Activated T-cell treated with anti-CD3 and anti-CD28 coated beads, Interleukin-2, amount 50 U/mL, for 4 hours (primary cell): ENCODE measurements around the gene SRD5A2. TPM values are rescaled to one million over a fixed set of nuclear protein-coding genes. Genes with fewer than 3 reads are reported as not detected.
A peak's percentile ranks its signal among the peaks of the same experiment; 100 is the strongest.

Experiments used
- ATAC-seq, 2 donors: fragments of 200-7000 bp; cut with Tn5 transposase; one replicate each; pipeline ENCODE4 v1.10.0; 2021
- DNase-seq: peaks from one replicate; pipeline ENCODE4 v3.0.0-alpha.2; 2020
- H3K27me3 Mint-ChIP-seq: one replicate; pipeline ENCODE4 v1.8.0; 2021; ENCODE audit warnings: low read depth, mixed read lengths
- H3K36me3 Mint-ChIP-seq: one replicate; pipeline ENCODE4 v1.8.0; 2022; ENCODE audit warnings: mixed read lengths; ENCODE audit not compliant: insufficient read depth
- H3K4me1 Mint-ChIP-seq: one replicate; pipeline ENCODE4 v1.8.0; 2021; ENCODE audit warnings: low read depth, mixed read lengths
- H3K4me3 Mint-ChIP-seq: one replicate; pipeline ENCODE4 v1.8.0; 2021; ENCODE audit warnings: mild to moderate bottlenecking, moderate library complexity, mixed read lengths
- H3K9me3 Mint-ChIP-seq: one replicate; pipeline ENCODE4 v1.8.0; 2021; ENCODE audit warnings: mixed read lengths
- total RNA-seq, 3 donors: library from RNA; stranded (reverse); gene quantifications; one replicate each; pipeline ENCODE4 v1.2.1, GENCODE V29; 2021

Gene SRD5A2, protein sequence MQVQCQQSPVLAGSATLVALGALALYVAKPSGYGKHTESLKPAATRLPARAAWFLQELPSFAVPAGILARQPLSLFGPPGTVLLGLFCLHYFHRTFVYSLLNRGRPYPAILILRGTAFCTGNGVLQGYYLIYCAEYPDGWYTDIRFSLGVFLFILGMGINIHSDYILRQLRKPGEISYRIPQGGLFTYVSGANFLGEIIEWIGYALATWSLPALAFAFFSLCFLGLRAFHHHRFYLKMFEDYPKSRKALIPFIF
- total RNA-seq = not detected

DNA sequence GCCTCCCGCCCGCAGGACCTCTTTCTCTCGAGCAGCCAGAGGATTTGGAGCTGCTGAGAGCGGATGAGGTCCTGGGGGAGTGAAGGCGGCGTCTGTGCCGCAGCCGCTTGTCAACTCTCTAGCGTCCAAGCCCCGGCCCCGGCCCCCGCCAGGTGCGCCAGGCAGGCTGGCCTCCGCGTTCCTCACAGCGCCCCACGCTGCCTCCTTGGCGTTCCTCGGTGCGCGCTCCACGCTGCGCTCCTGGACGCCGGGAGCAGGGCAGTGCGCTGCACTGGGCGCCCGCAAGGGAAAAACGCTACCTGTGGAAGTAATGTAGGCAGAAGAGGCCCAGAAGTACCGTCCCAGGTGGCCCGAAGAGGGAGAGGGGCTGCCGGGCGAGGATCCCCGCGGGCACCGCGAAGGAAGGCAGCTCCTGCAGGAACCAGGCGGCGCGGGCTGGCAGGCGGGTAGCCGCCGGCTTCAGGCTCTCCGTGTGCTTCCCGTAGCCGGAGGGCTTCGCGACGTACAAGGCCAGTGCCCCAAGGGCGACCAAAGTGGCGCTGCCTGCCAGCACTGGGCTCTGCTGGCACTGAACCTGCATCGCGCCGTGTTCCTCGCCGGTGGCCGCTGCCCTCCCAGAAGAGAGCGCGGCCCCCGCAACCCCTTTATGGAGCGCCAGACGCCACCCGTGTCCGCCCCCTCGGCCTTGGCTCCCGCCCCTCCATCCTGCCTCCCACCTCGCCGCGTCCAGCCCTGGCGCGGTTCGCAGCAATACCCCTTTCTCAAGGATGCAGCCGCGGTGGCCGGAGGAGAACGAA is at the start of gene SRD5A2:
SRD5A2 (minus strand) TSS at position 618 of the 797 bp plus-strand sequence; CDS start at position 580, 38 bp downstream.
- Mint-ChIP-seq H3K9me3 (peaks cover 4% of the 10 kb centered on the region), H3K27me3 (peaks cover 51% of the 10 kb centered on the region), H3K4me3 (no peak within 1 kb of the TSS), H3K36me3 (peaks cover 2% of the 10 kb centered on the region), H3K4me1 (no peaks in the 10 kb centered on the region)
- peak; percentile 21 to 27 for ATAC-seq
- no peak for DNase-seq

DNA sequence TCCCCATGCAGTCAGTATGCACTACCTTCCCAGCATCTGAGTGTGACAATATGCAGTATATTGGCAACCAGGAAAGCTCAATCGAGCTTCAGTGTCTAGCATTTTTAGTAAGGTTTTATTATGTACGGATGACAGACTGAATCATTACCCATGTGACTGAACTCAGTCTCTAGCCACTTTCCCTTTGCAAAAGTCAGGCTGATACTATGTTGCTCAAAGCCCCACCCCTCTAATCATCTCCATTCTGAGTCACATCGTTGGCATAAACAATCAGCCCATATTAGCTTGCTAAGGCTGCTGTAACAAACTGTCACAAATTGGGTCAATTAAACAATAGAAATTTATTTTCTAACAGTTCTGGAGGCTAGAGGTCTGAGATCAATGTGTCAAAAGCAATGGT is 25.8 kb upstream of the SRD5A2 start:
- no peaks in the 10 kb centered on the region for H3K4me1 Mint-ChIP-seq
- no peak for ATAC-seq
- no peaks in the 10 kb centered on the region for H3K36me3 Mint-ChIP-seq
- peaks cover 2% of the 10 kb centered on the region for H3K27me3 Mint-ChIP-seq
- H3K9me3 Mint-ChIP-seq = peaks cover 11% of the 10 kb centered on the region
- H3K4me3 Mint-ChIP-seq = no peak overlapping the region
- DNase-seq = no peak

DNA sequence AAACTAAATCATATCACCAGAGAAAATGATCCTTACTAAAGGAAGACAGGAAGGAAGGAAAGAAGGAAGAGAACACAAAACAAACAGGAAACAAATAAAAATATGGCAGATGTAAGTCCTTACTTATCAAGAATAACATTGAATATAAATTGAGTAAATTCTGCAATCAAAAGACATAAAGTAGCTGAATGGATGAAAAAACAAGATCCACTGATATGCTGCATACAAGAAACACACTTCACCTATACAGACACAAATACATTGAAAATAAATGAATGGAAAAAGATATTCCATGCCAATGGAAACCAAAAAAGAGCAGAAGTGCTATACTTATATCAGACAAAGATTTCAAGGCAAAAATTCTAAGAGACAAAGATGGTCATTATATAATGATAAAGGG is 18.0 kb upstream of the SRD5A2 start:
- H3K4me1 Mint-ChIP-seq = no peaks in the 10 kb centered on the region
- DNase-seq (no peak), ATAC-seq (no peak)
- no peaks in the 10 kb centered on the region for H3K36me3 Mint-ChIP-seq
- H3K9me3 Mint-ChIP-seq = peaks cover 31% of the 10 kb centered on the region
- H3K4me3 Mint-ChIP-seq = no peak overlapping the region
- H3K27me3 Mint-ChIP-seq = no peaks in the 10 kb centered on the region

DNA sequence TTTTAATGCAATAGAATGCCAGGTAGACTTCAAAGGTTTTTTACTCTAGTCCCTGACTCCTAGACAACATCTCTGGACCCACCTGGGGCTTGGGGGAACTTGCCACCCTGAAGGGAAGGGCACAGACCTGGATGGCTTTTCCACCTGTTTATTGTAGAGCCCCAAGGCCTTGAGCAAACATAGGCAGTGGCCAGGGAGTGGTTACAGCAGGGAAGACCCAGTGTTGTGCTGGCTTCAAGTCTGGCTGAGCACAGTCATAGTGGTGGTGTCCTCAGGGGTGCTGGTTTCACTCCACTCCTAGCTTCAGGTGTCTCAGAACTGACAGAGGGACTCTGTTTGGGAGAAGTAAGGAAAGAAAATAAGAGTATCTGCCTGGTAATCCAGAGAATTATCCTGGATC is 5.5 kb upstream of the SRD5A2 start:
- H3K36me3 Mint-ChIP-seq = no peaks in the 10 kb centered on the region
- H3K4me3 Mint-ChIP-seq = no peak overlapping the region
- peaks cover 7% of the 10 kb centered on the region for H3K9me3 Mint-ChIP-seq
- H3K4me1 Mint-ChIP-seq = no peaks in the 10 kb centered on the region
- peaks cover 42% of the 10 kb centered on the region for H3K27me3 Mint-ChIP-seq
- DNase-seq (no peak), ATAC-seq (no peak)

DNA sequence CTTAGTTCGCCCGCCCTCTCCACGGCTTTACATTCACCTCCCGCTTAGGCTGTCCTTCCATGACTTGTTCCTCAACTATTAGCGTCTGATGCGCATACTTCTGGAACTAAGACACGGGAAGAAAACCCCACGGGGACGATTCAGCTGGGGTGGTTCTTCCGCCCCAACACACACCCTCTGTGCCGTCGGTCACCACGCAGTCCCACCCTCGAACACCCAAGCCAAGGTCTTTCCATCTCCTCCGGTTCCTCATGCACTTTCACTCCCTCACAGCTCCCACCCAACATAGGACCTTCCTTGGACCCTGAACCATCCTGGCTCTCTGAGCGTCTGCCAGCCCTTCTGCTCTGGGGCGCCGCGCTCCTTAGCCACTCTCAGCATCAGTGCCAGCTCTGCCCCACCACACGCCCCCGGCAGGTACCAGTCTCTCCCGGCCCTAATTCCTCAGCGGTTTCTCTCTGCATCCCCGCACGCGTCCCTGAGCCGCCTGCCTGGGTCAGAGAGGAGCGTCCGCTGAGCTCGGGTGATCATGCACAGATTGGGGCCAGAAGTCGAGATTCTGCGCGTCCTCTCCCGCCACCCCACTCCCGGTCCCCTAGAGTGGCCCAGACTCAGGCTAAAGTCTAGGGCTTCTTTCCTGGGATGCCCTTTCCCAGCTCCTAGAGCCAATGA is 522 bp upstream of the SRD5A2 start:
- no peak overlapping the region for H3K4me3 Mint-ChIP-seq
- no peaks in the 10 kb centered on the region for H3K4me1 Mint-ChIP-seq
- H3K36me3 Mint-ChIP-seq = no peaks in the 10 kb centered on the region
- ATAC-seq (no peak), DNase-seq (no peak)
- H3K27me3 Mint-ChIP-seq = peaks cover 52% of the 10 kb centered on the region
- no peaks in the 10 kb centered on the region for H3K9me3 Mint-ChIP-seq

DNA sequence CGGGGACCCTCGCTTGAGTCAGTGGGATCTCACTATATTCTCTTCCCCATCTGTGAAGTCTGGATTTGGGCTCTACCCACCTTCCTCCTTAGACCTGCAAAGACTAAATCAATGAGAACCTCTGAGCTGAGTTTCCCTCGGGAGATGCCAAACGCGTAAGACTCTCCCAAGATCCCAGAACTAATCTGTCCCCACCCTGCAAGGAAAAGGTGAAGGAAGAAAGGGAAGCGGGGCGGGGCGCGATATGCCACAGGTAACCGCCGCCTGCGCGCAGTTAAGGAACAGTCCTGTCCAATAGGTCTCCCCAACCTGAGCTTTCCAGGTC is 780 bp downstream of the SRD5A2 start:
- H3K9me3 Mint-ChIP-seq = peaks cover 4% of the 10 kb centered on the region
- DNase-seq (no peak), ATAC-seq (no peak)
- H3K36me3 Mint-ChIP-seq = peaks cover 2% of the 10 kb centered on the region
- H3K27me3 Mint-ChIP-seq = peaks cover 51% of the 10 kb centered on the region
- H3K4me1 Mint-ChIP-seq = no peaks in the 10 kb centered on the region
- H3K4me3 Mint-ChIP-seq = no peak overlapping the region

DNA sequence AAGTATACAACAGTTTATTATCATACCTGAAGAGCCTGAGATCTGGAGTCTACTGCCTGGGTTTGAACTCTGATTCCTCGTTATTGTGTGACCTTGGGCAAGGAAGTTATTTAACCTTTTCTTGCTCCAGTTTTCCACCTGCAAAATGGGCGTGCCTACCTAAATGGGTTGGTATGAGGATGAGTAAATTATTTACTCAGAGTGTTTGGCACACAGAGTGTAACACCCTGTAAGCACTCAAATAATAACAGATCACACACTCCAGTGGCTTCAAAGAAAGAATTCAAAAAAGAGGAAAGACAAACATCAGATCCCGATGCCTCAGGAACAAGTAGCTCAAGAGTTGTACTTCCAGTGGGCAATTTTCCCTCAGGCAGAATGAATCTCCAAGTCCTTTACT is 2.4 kb downstream of the SRD5A2 start:
- no peaks in the 10 kb centered on the region for H3K4me1 Mint-ChIP-seq
- no peak overlapping the region for H3K4me3 Mint-ChIP-seq
- H3K36me3 Mint-ChIP-seq = peaks cover 2% of the 10 kb centered on the region
- ATAC-seq (no peak), DNase-seq (no peak)
- peaks cover 43% of the 10 kb centered on the region for H3K27me3 Mint-ChIP-seq
- peaks cover 4% of the 10 kb centered on the region for H3K9me3 Mint-ChIP-seq

DNA sequence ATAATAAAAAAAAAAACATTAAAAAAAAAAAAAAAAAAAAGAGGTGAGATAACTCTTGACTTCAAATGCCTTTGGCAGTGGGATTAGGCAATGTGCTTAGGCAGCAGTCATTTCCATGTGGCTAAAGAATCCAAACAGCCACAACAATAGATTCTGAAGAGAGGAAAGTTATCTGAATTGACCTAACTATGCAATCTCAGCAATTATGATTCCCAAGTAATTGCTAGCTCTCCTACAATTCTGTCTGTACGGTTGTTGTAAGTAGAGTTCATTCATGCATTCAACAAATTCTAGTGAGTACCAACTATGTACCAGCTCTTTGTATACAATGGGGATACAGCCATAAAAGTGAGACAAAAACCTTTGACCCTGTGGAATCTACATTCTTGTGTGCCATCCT is 3.6 kb downstream of the SRD5A2 start:
- DNase-seq = no peak
- H3K4me1 Mint-ChIP-seq = no peaks in the 10 kb centered on the region

DNA sequence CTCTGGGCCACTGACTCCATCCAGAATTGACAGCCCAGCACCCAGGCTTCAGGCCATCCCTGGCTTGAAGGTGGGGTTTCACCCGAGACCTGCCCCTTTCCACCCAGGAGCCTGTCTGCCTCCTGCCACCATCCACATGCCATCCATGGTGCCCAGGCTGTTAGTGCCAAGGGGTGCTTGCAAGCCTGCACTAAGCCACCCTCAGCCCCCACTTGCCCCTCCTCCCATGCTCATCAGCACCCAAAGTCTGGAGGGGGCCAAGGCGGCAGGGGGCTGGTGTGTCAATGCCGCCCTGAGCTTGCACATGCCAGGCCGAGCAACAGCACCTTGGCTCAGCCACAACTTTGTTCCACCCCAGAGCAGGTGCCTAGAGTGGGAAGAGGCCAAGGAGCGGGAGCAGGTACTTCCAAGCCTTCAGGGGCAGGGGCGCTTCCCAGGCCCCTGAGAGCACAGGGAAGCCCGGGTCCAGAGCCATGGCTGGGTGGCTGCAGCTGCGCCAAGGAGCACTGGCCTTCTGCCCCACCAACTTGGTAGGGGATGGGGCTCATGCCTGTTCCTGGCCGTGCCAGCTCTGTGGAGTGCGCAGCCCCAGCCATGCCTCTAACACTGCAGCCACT is 12.0 kb downstream of the SRD5A2 start:
- Mint-ChIP-seq H3K4me1 (no peaks in the 10 kb centered on the region), H3K27me3 (peaks cover 6% of the 10 kb centered on the region), H3K4me3 (no peak overlapping the region), H3K9me3 (no peaks in the 10 kb centered on the region), H3K36me3 (no peaks in the 10 kb centered on the region)
- DNase-seq = no peak
- no peak for ATAC-seq

More for the DNA sequence above, 3.6 kb downstream of the SRD5A2 start:
- Mint-ChIP-seq H3K36me3 (peaks cover 2% of the 10 kb centered on the region), H3K27me3 (peaks cover 32% of the 10 kb centered on the region), H3K9me3 (peaks cover 4% of the 10 kb centered on the region), H3K4me3 (no peak overlapping the region)
- no peak for ATAC-seq

DNA sequence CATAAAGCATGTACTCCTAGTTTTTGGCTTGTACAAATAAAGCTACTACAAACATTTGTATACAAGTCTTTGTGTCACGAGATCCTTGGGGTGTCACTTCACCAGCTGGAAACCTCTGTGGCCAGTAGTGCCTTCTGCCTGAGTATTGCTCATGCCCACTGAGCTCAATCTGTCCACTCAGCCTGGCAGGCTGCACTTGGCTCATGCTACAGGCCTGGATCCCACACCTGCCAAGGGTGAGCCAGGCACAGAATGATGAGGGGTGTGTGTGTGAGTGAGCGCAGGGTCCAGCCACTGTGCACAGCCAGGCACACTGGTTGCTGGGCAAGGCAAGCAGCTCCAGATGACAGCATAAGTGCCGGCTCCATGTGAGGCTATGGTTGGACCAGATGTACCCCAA is 13.1 kb downstream of the SRD5A2 start:
- no peaks in the 10 kb centered on the region for H3K9me3 Mint-ChIP-seq
- DNase-seq (no peak), ATAC-seq (no peak)
- H3K4me3 Mint-ChIP-seq = no peak overlapping the region
- H3K36me3 Mint-ChIP-seq = no peaks in the 10 kb centered on the region
- H3K4me1 Mint-ChIP-seq = no peaks in the 10 kb centered on the region
- peaks cover 6% of the 10 kb centered on the region for H3K27me3 Mint-ChIP-seq

DNA sequence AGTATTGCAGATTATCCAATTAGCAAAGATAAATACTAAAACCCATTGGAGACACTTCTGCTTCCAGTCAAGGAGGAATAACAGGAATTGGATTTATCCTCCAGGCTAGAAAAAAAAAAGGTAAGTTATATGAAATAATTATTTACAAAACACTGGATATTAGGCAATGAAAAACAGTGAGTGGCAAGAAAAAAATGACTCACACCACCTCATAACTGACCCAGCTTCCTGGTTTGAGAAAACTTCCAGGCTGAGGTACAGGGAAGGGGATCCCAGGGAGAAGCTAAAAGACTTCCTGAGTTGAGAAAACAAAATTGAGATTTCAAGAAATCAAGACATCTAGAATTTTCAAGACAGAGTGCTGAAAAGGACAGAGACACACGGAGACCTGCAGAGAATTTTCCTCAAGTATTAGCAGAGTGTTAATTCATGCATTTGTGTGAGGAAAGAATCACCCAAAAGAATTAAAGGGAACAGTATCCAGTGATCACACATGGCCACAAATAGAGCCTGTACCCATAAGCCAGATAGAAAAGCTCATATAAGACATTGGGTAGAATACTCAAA is 17.4 kb downstream of the SRD5A2 start:
- peaks cover 8% of the 10 kb centered on the region for H3K27me3 Mint-ChIP-seq
- DNase-seq (no peak), ATAC-seq (no peak)
- H3K9me3 Mint-ChIP-seq = no peaks in the 10 kb centered on the region
- H3K4me1 Mint-ChIP-seq = no peaks in the 10 kb centered on the region
- no peaks in the 10 kb centered on the region for H3K36me3 Mint-ChIP-seq
- no peak overlapping the region for H3K4me3 Mint-ChIP-seq

DNA sequence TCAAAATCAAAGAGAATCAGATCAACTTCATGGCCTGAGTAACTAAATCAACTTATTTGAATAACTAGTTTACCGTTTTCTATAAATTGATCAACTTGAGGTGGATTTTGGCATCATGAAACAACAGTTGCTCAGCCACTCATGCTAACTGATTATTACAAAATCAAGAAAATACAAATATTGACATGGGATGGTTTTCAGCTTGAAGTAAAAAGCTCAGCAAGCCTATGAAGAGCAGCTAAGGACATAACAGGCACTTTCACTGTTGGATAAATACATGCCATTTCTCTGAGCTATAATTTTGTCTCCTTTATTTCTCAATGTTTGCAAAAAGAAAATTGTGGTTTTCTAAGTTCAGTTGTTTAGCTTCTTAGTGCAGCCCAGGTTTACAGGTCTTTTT is 18.9 kb downstream of the SRD5A2 start:
- no peak overlapping the region for H3K4me3 Mint-ChIP-seq
- H3K27me3 Mint-ChIP-seq = peaks cover 7% of the 10 kb centered on the region
- no peaks in the 10 kb centered on the region for H3K4me1 Mint-ChIP-seq
- ATAC-seq (no peak), DNase-seq (no peak)
- no peaks in the 10 kb centered on the region for H3K36me3 Mint-ChIP-seq
- H3K9me3 Mint-ChIP-seq = no peaks in the 10 kb centered on the region

DNA sequence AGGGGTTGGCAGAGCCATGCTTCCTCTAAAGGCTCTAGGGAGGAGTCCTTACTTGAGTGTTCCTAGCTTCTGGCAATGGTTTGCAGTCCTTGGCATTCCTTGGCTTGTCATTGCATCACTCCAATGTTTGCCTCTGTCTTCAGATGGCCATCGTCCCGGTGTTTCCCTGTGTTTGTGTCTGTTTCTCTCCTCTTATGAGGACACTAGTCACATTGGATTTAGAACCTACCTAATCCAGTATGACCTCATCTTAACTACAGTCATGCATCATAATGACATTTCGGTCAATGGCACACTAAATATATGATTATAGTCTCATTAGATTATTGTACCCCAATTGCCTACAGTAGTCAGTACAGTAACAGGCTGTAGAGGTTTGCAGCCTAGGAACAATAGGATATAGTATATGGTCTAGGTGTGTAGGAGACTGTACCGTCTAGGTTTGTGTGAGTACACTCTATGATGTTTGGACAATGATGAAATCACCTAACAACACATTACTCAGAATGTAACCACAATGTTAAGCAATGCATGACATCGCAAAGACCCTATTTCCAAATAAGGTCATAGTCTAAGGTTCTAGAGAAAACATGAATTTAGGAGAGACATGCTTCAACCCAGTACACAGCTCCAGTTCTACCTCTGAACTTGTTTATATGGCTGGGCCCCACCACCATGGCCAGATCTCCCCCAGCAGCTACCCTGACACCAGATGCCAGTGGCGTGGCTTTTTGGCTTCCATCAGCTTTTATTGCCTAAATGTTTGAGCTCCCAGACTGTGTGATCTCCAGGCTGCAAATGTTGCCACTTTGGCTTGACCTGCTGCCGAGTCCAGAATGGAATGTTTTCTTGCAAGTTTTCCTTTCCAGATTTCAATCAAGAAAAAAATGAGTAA is 22.1 kb downstream of the SRD5A2 start:
- Mint-ChIP-seq H3K27me3 (peaks cover 2% of the 10 kb centered on the region), H3K9me3 (peaks cover 11% of the 10 kb centered on the region), H3K4me1 (no peaks in the 10 kb centered on the region), H3K4me3 (no peak overlapping the region), H3K36me3 (no peaks in the 10 kb centered on the region)
- DNase-seq (no peak), ATAC-seq (no peak)
